GM18867 (cell line): Measurements from ENCODE around the gene SCN4A.
"Not testable (repeated sequence)": the region's sequence is repeated elsewhere in the genome, so short reads cannot be mapped to it uniquely, and the experiment has no call there.

Source experiments
- ATAC-seq: cut with Tn5 transposase; IDR thresholded peaks from one replicate; pipeline ENCODE4 v1.9.1; 2021; ENCODE audit warnings: mild to moderate bottlenecking, moderate library complexity; ENCODE audit not compliant: unreplicated experiment

The SCN4A gene

GRCh38 chr17:63986821-63987220 lies 14.1 kb upstream of the SCN4A start:
- no peak for ATAC-seq

- no peak for ATAC-seq
Observed at GRCh38 chr17:63985387-63986140, 12.8 kb upstream of the SCN4A start.

- no peak for ATAC-seq
Observed at GRCh38 chr17:63984651-63985386, 12.1 kb upstream of the SCN4A start.

- ATAC-seq: no peak
Observed at GRCh38 chr17:63984236-63984635, 11.5 kb upstream of the SCN4A start.

- ATAC-seq: no peak
Observed at GRCh38 chr17:63983320-63983719, 10.6 kb upstream of the SCN4A start.

GRCh38 chr17:63982641-63983040 lies 9.9 kb upstream of the SCN4A start:
- not testable (repeated sequence) for ATAC-seq

GRCh38 chr17:63978272-63979200 lies 5.8 kb upstream of the SCN4A start:
- no peak for ATAC-seq

- ATAC-seq: no peak
Observed at GRCh38 chr17:63976702-63977101, 4.0 kb upstream of the SCN4A start.

GRCh38 chr17:63975541-63976092 lies 2.9 kb upstream of the SCN4A start:
- no peak for ATAC-seq

GRCh38 chr17:63974594-63975192 lies 2.0 kb upstream of the SCN4A start:
- no peak for ATAC-seq

- ATAC-seq: no peak
Observed at GRCh38 chr17:63973930-63974593, 1.3 kb upstream of the SCN4A start.

GRCh38 chr17:63973247-63973646 lies 529 bp upstream of the SCN4A start:
- no peak for ATAC-seq

GRCh38 chr17:63969278-63969677 lies 3.4 kb downstream of the SCN4A start:
- no peak for ATAC-seq

GRCh38 chr17:63967953-63968352 lies 4.8 kb downstream of the SCN4A start:
- ATAC-seq: no peak

GRCh38 chr17:63966646-63967264 lies 6.0 kb downstream of the SCN4A start:
- peak; percentile 73 for ATAC-seq

GRCh38 chr17:63963123-63963522 lies 9.6 kb downstream of the SCN4A start:
- no peak for ATAC-seq

GRCh38 chr17:63962298-63962744 lies 10.4 kb downstream of the SCN4A start:
- no peak for ATAC-seq

GRCh38 chr17:63961355-63962212 lies 11.1 kb downstream of the SCN4A start:
- no peak for ATAC-seq

- ATAC-seq: no peak
Observed at GRCh38 chr17:63960430-63960829, 12.3 kb downstream of the SCN4A start.
